Stomach (tissue), 9 donors: ENCODE measurements around the gene TENM4. TPM values are rescaled to one million over a fixed set of nuclear protein-coding genes. Genes with fewer than 3 reads are reported as not detected.

Experiments used
- DNase-seq, 2 donors: peaks; one replicate each; pipeline versions ENCODE4 v3.0.0 to v3.0.0-alpha.2; 2013 to 2019
- H3K27ac ChIP-seq, 5 donors: fragments of 200-600 bp in 4 of 5; sonication (generic) in 4 of 5; one replicate each; pipeline ENCODE4 v1.5.1; 2013 to 2019; ENCODE audit warnings: mild to moderate bottlenecking in 1 of 5, moderate library complexity in 1 of 5
- H3K27me3 ChIP-seq, 3 donors: fragments of 200-600 bp; sonication (generic); one replicate each; pipeline ENCODE4 v1.5.1; 2017 to 2019; ENCODE audit warnings: mixed run types in 1 of 3
- H3K36me3 ChIP-seq, 4 donors: fragments of 200-600 bp; sonication (generic); 1 replicate in 3 of 4; 2 replicates in 1 of 4; pipeline ENCODE4 v1.5.1; 2016 to 2019
- H3K4me1 ChIP-seq, 4 donors: fragments of 200-600 bp; sonication (generic); one replicate each; pipeline ENCODE4 v1.5.1; 2016 to 2019
- H3K4me3 ChIP-seq, 4 donors: fragments of 200-600 bp; sonication (generic) in 3 of 4; one replicate each; pipeline ENCODE4 v1.5.1; 2016 to 2019; ENCODE audit warnings: mild to moderate bottlenecking in 1 of 4
- H3K9me3 ChIP-seq, 4 donors: fragments of 200-600 bp; sonication (generic); one replicate each; pipeline ENCODE4 v1.5.1; 2016 to 2019
- CTCF ChIP-seq, 7 experiments: fragments of 450-650 bp in 4 of 7; fragments of 200-600 bp in 3 of 7; sonication (generic) in 3 of 7; IDR thresholded peaks; one replicate each; pipeline ENCODE4 v1.5.1; 2016 to 2019; ENCODE audit warnings: antibody characterized with exemption in 7 of 7, control low read depth in 2 of 7, mild to moderate bottlenecking in 1 of 7
- EP300 ChIP-seq: sonication (generic); formaldehyde crosslinking; IDR thresholded peaks from one replicate; pipeline ENCODE4 v1.6.1; 2017; ENCODE audit warnings: antibody characterized with exemption
- POLR2A ChIP-seq, 4 donors: fragments of 450-650 bp; IDR thresholded peaks; one replicate each; pipeline ENCODE4 v1.6.1; 2016; ENCODE audit warnings: antibody characterized with exemption in 4 of 4, control low read depth in 2 of 4, mild to moderate bottlenecking in 1 of 4, moderate library complexity in 1 of 4
- POLR2AphosphoS5 ChIP-seq, 3 donors: sonication (generic); formaldehyde crosslinking; IDR thresholded peaks; one replicate each; pipeline ENCODE4 v1.6.1; 2016; ENCODE audit warnings: antibody characterized with exemption in 3 of 3
- WGBS, 5 donors: extraction: QIAGEN DNeasy Blood & Tissue Kit in 3 of 5; methylation state at CpG; one replicate each; pipeline versions ENCODE4 v1.1.5 to v1.1.7; 2013 to 2018; 5-methylcytosine and 5-hydroxymethylcytosine counted together
- intact Hi-C: fragments of 100-400 bp; cut with DNase I; formaldehyde crosslinking; loops from one replicate; pipeline ENCODE4 v1.15.1; 2023; ENCODE audit warnings: low total_unique reads
- polyA plus RNA-seq, 3 donors: library from polyadenylated mRNA; stranded (reverse); fragments of 200-250 nt; gene quantifications; one replicate each; pipeline ENCODE4 v1.2.3, GENCODE V29; 2013
- total RNA-seq, 5 donors: library from RNA; depleted of rRNA; stranded (reverse); fragments of >200 nt; gene quantifications; one replicate each; pipeline versions ENCODE4 v1.1.0 to v1.2.3, GENCODE V29; 2014 to 2016
- donor health status: healthy with polysubstance abuse.
- donor health status: Bipolar disorder and iron deficiency.
- donor health status: healthy.

The TENM4 gene
- total and polyA plus RNA-seq, 8 donors: 0.06 to 13.2 (median 0.87) TPM; not detected in 1

- H3K9me3 ChIP-seq: peaks cover 0 to 4% (median 0%) of the 10 kb centered on the region in 4 donors
- H3K4me1 ChIP-seq: no peaks in the 10 kb centered on the region
- intact Hi-C loops: no loop called here
- 86 to 90% (median 88%) methylated on average over 7 of the region's 7 CpGs for WGBS, 5 donors
- H3K27me3 ChIP-seq: no peaks in the 10 kb centered on the region
- H3K36me3 ChIP-seq: no peaks in the 10 kb centered on the region
- DNase-seq: no peak
- no peak overlapping the region for H3K27ac ChIP-seq
- no peak overlapping the region for H3K4me3 ChIP-seq
- no peak for TF ChIP-seq POLR2AphosphoS5 (IDR thresholded peaks at IDR 0.05)
- no peak for TF ChIP-seq EP300
- no peak for TF ChIP-seq CTCF (IDR thresholded peaks at IDR 0.05)
- no peak for TF ChIP-seq POLR2A (IDR thresholded peaks at IDR 0.05)
Measured at GRCh38 chr11:79198203-79198897, 242.5 kb downstream of the TENM4 start.

GRCh38 chr11:79196950-79197349, 243.9 kb downstream of the TENM4 start:
- peaks cover 0 to 4% (median 0%) of the 10 kb centered on the region in 4 donors for H3K9me3 ChIP-seq
- intact Hi-C loops: no loop called here
- H3K27me3 ChIP-seq: no peaks in the 10 kb centered on the region
- no peak for DNase-seq
- no peak overlapping the region for H3K27ac ChIP-seq
- no peaks in the 10 kb centered on the region for H3K36me3 ChIP-seq
- WGBS, 5 donors: 84 to 92% (median 86%) methylated on average over 4 of the region's 4 CpGs
- TF ChIP-seq POLR2A (IDR thresholded peaks at IDR 0.05) (no peak), EP300 (no peak), POLR2AphosphoS5 (IDR thresholded peaks at IDR 0.05) (no peak), CTCF (IDR thresholded peaks at IDR 0.05) (no peak)
- no peaks in the 10 kb centered on the region for H3K4me1 ChIP-seq
- H3K4me3 ChIP-seq: no peak overlapping the region

- Histone ChIP-seq H3K4me3 (no peak overlapping the region), H3K9me3 (no peaks in the 10 kb centered on the region), H3K4me1 (no peaks in the 10 kb centered on the region), H3K27me3 (no peaks in the 10 kb centered on the region), H3K36me3 (no peaks in the 10 kb centered on the region), H3K27ac (no peak overlapping the region)
- intact Hi-C loops: no loop called here
- DNase-seq: no peak
- 89 to 98% (median 94%) methylated on average over 4 of the region's 4 CpGs for WGBS, 5 donors
- TF ChIP-seq EP300 (no peak), POLR2A (IDR thresholded peaks at IDR 0.05) (no peak), POLR2AphosphoS5 (IDR thresholded peaks at IDR 0.05) (no peak), CTCF (IDR thresholded peaks at IDR 0.05) (no peak)
Measured at GRCh38 chr11:79195209-79195608, 245.6 kb downstream of the TENM4 start.

- H3K27me3 ChIP-seq: no peaks in the 10 kb centered on the region
- no peaks in the 10 kb centered on the region for H3K9me3 ChIP-seq
- H3K27ac ChIP-seq: no peak overlapping the region
- no peaks in the 10 kb centered on the region for H3K36me3 ChIP-seq
- 84 to 93% (median 88%) methylated on average over 7 of the region's 7 CpGs for WGBS, 5 donors
- TF ChIP-seq POLR2AphosphoS5 (IDR thresholded peaks at IDR 0.05): no peak
- TF ChIP-seq CTCF (IDR thresholded peaks at IDR 0.05): no peak
- no peak for TF ChIP-seq POLR2A (IDR thresholded peaks at IDR 0.05)
- TF ChIP-seq EP300: no peak
- DNase-seq: no peak
- peaks cover 0 to 4% (median 0%) of the 10 kb centered on the region in 4 donors for H3K4me1 ChIP-seq
- no peak overlapping the region for H3K4me3 ChIP-seq
- intact Hi-C loops: no loop called here
Measured at GRCh38 chr11:79193663-79194310, 247.0 kb downstream of the TENM4 start.
